Liver (tissue), 3 donors: ENCODE data around the gene IQCH.

Source experiments
- ATF3 ChIP-seq: IDR thresholded peaks from 2 replicates; pipeline ENCODE4 v1.6.1; 2016; ENCODE audit warnings: antibody characterized with exemption
- CTCF ChIP-seq: fragments of 150-350 bp; IDR thresholded peaks from 2 replicates; pipeline ENCODE4 v1.5.1; 2017; ENCODE audit warnings: improper control_type of control experiment, low read depth, low read length; ENCODE audit not compliant: missing input control
- NR2F2 ChIP-seq: IDR thresholded peaks from 2 replicates; pipeline ENCODE4 v1.6.1; 2016; ENCODE audit warnings: antibody characterized with exemption
- RAD21 ChIP-seq, 2 donors: IDR thresholded peaks; 2 replicates each; pipeline ENCODE4 v1.6.1; 2016; ENCODE audit warnings: antibody characterized with exemption in 2 of 2, mild to moderate bottlenecking in 2 of 2
- REST ChIP-seq: IDR thresholded peaks from 2 replicates; pipeline ENCODE4 v1.6.1; 2016; ENCODE audit warnings: antibody characterized with exemption, mild to moderate bottlenecking
- donor health status: healthy.
- donor health status: healthy.

- TF ChIP-seq REST = no peak
- TF ChIP-seq RAD21 (IDR thresholded peaks at IDR 0.05) = no peak
- no peak for TF ChIP-seq CTCF
- no peak for TF ChIP-seq NR2F2
- no peak for TF ChIP-seq ATF3
Measured at GRCh38 chr15:67224889-67225288, 29.7 kb upstream of the IQCH start.
